ENCODE data around the gene MAZ.

The MAZ gene

GRCh38 chr16:29844575-29845331, 38.4 kb downstream of the MAZ start:
- H3K27ac ChIP-seq, result no peak overlapping the region
- no peak for DNase-seq (ENCODE audit: low read depth, low spot score)

GRCh38 chr16:29845656-29846055, 39.3 kb downstream of the MAZ start:
- no peak for DNase-seq (ENCODE audit: low read depth, low spot score)
- no peak overlapping the region for H3K27ac ChIP-seq

GRCh38 chr16:29848420-29849297, 42.3 kb downstream of the MAZ start:
- no peak overlapping the region for H3K27ac ChIP-seq
- DNase-seq (ENCODE audit: low read depth, low spot score), result peak; percentile 10

- DNase-seq (ENCODE audit: low read depth, low spot score), result no peak
- H3K27ac ChIP-seq, result no peak overlapping the region
Observed at GRCh38 chr16:29849505-29849904, 43.2 kb downstream of the MAZ start.

GRCh38 chr16:29850998-29851397, 44.7 kb downstream of the MAZ start:
- H3K27ac ChIP-seq, result no peak overlapping the region
- no peak for DNase-seq (ENCODE audit: low read depth, low spot score)

GRCh38 chr16:29852654-29853053, 46.3 kb downstream of the MAZ start:
- H3K27ac ChIP-seq, result no peak overlapping the region
- no peak for DNase-seq (ENCODE audit: low read depth, low spot score)

- no peak for DNase-seq (ENCODE audit: low read depth, low spot score)
- no peak overlapping the region for H3K27ac ChIP-seq
Observed at GRCh38 chr16:29854520-29855100, 48.3 kb downstream of the MAZ start.

- no peak for DNase-seq (ENCODE audit: low read depth, low spot score)
- H3K27ac ChIP-seq, result no peak overlapping the region
Observed at GRCh38 chr16:29857133-29857760, 50.9 kb downstream of the MAZ start.

GRCh38 chr16:29858149-29858849, 52.0 kb downstream of the MAZ start:
- H3K27ac ChIP-seq, result no peak overlapping the region
- DNase-seq (ENCODE audit: low read depth, low spot score), result no peak

GRCh38 chr16:29858974-29859373, 52.6 kb downstream of the MAZ start:
- no peak for DNase-seq (ENCODE audit: low read depth, low spot score)

GRCh38 chr16:29860218-29860617, 53.9 kb downstream of the MAZ start:
- no peak for DNase-seq (ENCODE audit: low read depth, low spot score)
- no peak overlapping the region for H3K27ac ChIP-seq

More at GRCh38 chr16:29858974-29859373, 52.6 kb downstream of the MAZ start:
- H3K27ac ChIP-seq, result no peak overlapping the region

All from epithelial cell of prostate (primary cell).